Measurements from ENCODE around the gene B4GALT1.

Gene B4GALT1, protein sequence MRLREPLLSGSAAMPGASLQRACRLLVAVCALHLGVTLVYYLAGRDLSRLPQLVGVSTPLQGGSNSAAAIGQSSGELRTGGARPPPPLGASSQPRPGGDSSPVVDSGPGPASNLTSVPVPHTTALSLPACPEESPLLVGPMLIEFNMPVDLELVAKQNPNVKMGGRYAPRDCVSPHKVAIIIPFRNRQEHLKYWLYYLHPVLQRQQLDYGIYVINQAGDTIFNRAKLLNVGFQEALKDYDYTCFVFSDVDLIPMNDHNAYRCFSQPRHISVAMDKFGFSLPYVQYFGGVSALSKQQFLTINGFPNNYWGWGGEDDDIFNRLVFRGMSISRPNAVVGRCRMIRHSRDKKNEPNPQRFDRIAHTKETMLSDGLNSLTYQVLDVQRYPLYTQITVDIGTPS

DNA sequence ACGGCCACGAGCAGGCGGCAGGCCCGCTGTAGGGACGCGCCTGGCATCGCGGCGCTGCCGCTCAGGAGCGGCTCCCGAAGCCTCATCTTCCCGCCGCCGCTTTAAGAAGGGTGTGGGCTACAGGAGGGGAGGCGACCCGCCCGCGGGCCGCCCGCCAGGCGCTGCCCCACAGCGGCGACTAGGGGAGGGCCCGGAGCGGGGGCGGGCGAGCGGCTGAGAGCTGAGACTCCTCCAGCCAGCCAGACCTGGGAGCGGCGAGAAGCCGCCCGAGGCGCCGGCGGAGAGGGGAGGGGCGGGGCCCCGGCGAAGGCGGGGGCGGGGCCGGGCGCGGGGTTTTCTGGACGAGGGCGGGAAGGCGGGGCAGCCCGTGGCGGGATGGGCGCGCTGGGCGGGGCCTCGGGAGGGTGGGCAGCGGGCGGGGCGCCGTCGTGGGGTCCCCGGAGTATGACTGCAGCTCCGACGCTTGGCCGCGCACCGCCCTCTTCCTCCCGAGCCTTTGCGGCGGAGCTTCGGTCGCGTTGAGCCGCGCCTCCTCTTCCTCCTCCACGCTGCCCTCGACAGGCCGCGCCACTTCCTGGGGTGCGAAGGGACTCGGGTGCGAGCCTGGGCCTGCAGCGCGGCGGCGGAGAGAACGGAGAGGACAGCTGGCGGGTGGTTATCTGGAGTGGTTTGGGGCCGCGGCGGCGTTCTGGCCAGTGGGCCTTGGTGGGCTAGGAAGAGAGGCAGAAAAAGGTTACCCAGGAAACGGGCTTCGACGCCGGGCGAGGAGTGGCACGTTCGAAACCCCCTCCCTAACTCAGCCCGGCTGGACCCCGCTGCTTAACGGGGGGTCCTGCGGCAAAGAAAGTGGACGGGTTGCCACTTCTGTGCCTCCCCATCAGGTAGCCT, at the start of gene B4GALT1:
Gene B4GALT1, minus strand, starts transcription at position 253 of the 888 bp plus-strand sequence. Its CDS starts 167 bp downstream, at position 86.
- peak; percentile 82 to 91 for DNase-seq

DNA sequence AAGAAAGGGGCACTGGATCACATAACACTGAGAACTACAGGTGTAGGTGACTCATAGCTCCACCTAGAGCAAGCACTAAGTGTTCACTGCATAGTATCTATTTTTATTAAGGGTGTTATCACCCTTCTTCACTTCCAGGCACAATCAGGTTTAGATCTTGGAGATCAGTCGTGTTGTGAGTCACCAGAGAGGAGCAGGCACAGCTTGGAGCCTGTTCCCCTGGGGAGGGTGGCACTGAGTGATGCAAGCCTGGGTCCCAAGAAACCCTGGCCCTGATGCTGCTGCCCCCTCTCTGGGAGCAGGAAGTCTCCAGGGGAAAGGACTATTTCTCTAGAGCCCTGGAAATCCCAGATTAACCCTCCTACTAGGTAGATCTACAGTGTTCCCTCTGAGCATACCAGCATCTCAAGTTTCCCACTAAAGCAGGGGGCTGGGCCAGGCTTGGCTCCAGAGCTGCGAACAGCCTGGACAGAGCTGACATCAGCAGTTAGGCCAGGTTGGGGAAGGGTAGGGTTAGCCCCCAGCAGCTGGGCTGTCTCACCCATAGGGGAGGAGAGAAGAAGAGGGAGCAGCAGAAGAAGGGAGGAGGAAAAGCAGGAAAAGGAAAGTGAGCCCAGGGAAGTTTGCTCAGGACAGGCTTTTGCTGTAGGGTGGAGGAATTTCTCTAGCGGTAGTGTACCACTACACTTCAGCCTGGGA, 44.7 kb upstream of the B4GALT1 start:
- no peak for DNase-seq

DNA sequence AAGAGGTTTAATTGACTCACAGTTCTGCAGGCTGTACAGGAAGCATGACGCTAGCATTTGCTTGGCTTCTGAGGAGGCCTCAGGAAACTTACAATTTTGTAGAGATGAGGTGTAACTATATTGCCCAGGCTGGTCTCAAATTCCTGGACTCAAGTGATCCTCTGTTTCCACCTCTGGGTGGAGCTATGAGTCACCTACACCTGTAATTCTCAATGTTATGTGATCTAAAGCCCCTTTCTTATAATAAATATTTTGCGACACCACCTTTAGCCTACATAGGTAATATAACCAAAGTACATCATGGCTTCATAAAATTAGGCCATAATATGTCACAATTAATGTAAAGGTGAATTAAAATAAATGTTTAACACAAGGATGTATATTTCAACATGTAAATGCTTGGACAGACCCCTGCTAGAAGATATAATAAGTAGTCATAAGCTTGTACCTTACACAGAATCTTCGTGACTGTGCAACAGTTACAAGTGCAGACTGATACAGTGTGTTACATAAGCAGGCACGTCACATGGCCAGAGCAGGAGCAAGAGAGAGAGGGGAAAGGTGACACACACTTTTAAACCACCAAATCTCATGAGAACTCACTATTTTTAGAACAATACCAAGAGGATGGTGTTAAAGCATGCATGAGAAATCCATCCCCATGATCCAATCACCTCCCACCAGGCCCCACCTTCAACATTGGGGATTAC, 43.0 kb upstream of the B4GALT1 start:
- DNase-seq, result no peak

DNA sequence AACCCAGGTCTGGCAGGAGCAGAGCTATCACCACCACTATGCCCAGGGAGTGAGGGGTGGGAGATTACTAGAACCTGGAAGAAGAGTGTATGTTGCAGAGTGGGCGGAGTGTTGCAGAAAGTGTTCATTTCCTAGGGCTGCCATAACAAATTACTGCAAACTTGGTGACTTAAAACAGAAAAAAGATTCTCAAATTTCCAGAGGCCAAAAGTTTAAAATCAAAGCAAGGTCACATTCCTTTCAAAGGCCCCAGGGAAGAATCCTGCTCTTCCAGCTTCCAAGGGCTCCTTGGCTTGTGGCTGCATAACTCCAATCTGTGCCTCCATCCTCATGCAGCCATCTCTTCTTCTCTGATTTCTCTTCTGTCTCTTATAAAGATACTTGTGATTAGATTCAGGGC, 42.3 kb upstream of the B4GALT1 start:
- no peak for DNase-seq

DNA sequence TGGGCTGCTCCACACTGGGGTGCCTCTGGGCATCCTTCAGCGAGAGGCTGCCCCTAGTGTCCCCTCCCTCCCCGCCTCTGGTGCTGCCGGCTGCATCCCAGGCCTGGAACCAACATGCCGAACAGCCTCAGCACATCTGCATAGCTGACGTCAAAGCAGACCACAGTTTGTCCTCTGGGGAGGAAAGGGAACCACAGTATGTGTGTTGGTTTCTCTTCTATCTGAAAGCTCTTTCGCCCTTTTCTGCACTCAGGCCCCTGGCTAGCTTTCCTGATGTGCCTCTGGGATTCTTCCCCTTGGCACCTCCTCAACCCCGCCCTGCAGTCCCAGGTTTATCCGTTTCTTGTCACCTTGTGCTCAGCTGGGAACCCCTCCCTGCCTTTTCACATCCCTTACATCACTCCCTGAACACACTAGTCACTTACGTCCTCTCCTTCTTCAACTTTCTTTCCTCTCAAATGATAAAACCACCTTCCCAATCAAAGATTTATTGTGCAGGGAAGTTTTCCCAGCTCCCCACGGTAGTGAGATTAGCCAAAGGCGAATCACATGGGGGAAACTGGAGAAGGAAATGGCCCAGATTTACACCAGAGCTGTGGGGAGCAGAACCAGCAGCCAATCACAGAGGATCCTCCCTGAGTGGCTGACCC, 35.5 kb upstream of the B4GALT1 start:
- DNase-seq, result no peak

DNA sequence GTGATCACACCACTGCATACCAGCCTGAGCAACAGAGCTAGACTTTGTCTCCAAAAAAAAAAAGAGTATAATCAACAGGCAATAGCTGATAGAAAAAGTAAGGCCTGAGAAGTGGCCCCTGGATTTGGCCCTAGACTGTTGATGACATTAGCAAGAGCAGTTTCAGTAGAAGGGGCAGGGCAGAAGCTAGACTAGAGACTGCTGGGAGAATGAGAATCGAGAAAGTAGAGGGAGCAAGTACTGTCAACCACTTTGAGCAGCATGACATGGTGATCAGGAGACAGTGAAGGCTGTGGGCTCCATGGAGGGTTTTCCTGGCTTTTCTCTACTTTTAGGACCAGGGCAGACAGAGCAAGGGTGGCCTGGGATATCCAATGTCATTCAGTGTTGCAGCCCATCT, 34.9 kb upstream of the B4GALT1 start:
- DNase-seq, result no peak

DNA sequence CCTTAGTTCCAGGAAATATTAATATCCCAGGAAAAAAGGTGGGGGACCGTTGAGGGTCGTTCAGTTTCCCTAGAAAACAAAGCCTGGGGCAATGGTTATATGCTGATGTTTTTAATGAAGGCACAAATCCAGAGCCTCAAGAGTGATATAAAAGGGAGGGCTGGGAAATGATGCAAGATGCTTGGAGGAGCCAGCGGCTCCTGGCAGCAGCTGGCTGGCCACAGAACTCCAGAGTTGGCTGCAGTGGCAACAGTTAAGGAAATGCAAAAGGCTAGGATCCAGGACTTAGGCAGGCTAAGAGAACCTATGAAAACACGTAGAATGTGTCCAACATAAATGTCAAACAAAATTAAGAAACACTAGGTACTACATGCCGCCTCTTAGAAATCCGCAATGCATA, 31.0 kb upstream of the B4GALT1 start:
- DNase-seq, result no peak

DNA sequence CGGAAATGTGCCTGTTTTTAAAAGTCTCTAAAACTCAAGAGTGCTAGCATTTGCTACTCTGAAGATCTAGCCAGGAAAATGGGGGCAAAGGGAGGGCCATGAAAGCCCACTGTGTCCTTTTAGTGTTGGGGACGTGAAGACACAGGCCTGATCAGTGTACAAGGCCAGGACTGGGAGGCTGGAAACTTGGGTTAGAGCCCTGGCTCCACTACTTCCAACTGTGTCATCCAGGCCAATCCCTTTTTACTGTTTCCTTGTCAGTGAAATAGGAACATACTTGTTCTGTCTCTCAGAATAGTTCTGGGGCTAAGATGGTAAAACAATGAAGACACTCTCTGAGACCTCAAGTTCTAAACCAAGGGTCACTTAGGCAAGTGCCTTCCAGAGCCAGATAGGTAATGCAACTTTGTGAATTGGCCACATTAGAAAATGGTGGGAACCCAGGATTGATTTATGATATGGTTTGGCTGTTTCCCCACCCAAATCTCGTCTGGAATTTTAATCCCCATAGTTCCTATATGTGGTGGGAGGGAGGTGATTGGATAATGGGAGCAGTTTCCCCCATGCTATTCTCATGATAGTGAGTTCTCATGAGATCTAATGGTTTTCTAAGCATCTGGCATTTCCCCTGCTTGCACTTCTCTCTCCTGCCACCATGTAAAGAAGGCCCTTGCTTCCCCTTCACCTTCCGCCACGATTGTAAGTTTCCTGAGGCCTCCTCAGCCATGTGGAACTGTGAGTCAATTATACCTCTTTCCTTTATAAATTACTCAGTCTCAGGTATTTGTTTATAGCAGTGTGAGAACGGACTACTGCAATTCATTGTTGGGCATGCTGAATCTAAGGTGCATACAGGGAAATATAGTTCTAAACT, 30.4 kb upstream of the B4GALT1 start:
- no peak for DNase-seq

DNA sequence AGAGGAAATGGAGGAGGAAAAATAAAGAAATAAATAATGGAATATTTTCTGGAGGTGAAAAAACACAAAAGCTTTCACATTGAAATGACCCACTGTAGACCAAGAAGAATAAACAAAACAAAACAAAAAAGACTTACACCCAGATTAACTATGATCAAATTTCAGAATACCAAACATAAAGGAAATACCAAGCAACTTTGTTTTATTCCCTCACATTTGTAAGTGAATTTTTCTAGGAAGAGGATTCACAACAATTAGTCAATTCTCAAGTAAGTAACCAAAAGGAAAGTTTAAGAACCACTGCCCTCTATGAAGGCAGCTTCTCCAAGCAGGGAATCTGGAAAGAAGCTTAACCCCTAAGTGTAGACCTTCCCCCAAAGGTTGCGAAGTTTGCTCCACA, 29.6 kb upstream of the B4GALT1 start:
- no peak for DNase-seq

DNA sequence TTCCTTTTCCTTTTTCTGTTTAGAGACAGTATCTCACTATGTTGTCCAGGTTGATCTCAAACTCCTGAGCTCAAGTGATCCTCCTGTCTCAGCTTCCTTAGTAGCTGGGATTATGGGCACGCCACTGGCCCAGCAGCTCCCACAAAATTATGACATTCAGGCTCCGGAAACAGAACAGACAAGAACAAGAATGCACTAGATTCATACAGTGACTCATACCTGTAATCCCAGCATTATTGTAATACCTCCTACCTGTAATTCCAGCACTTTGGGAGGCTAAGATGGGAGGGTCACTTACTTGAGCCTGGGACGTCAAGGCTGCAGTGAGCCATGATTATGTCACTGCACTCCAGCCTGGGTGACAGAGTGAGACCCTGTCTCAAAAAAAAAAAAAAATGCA, 26.7 kb upstream of the B4GALT1 start:
- no peak for DNase-seq

DNA sequence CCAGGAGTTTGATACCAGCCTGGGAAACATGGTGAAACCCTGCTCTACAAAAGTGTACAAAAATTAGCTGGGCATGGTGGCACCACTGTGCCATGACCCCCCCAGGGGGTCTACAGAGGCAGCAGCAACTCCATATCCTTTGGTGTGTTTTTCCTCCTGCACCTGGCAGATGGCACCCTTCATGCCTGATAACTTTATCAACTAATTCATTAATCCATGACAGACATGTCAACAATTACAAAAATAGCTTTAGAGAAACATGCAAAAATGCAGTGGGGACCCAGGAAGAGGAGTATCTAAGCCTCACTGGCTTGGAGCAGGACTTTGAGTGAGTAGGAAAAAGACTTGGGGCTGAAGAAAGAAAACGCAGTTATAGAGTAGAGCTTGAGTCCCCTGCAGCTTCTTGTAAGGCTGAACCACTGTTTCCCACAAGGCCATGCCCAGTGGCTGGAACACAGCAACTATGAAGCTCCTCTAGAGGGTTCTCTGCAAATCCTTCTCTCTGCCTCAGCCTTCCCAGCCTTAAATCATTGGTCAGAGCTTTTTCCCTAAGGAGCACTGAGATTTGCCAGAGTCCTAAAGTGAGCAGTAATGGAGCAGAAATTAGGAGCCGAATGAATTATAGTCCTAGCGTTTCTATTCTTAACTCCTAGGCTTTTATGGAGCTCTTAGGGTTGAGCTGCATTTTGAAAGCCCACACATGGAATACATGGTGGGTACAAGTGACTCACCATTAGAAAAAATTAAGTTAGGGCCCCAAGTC, 25.5 kb upstream of the B4GALT1 start:
- DNase-seq, result no peak

DNA sequence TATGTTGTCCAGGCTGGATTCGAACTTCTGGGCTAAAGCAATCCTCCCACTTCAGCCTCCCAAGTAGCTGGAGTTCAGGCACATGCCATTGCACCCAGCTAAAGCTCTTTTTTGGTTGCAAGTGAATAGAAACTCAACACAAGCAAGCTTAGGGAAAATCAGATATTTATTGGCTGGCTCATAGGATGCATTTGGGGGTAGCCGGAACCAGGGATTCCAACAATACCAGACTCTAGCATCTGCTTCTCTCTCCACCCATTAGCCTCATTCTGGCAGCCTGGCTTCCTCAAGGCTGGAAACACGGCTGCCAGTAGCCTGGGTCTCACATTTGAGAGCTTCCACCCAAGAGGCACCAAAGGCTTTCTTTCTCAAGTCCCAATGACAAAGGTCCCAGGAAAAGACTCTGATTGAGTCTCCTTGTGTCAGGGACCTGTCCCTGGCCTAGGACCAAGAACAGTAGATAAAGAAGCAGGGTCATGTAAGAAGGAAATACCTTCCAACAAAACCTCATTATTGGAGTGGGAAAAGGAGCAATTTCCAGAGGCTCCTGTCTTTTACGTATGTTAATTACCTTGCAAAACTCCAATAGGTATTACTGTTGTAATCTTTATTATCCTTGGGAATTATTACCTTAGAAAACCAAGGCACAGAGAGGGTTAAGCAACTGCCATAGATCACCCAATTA, 23.0 kb upstream of the B4GALT1 start:
- DNase-seq, result no peak

DNA sequence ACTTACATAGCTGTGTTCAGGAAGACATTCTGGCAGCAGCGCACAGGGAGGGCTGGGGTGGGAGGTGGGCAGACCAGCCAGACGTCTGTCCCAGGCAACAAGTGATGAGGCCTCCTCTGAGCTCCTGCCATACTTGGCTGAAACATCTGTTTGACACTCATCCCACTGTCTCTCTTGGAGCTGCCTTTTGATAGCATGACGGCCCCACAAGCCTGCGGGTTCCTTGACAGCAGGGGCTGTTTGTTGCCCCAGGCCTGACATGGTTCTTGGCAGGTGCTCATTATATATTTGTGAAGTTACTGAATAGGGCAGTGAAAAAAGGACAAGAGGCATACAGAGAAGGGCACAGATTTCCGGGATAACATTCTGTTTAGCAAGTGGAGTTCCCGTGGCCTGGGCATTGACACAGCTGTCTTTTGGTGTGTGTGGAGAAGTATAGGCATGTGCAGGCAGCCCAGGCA, 22.2 kb upstream of the B4GALT1 start:
- no peak for DNase-seq

DNA sequence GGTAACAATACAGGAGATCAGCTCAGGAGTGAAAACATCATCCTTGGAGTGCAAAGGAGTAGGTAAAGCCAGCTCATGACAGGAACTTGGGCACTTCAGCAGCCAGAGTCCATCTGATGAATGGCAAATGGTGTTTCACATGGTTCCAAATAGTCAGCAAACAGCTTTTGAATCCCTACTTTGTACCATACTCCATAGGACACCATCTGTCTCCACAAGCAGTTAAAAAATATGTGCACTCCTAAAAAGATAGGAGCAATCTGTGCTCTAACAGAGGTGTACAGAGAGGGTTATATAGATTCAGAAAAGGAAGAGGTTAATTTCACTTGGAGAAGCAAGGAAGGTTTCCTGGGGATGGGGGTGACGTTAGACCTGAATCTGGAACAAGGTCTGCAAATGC, 21.6 kb upstream of the B4GALT1 start:
- no peak for DNase-seq

DNA sequence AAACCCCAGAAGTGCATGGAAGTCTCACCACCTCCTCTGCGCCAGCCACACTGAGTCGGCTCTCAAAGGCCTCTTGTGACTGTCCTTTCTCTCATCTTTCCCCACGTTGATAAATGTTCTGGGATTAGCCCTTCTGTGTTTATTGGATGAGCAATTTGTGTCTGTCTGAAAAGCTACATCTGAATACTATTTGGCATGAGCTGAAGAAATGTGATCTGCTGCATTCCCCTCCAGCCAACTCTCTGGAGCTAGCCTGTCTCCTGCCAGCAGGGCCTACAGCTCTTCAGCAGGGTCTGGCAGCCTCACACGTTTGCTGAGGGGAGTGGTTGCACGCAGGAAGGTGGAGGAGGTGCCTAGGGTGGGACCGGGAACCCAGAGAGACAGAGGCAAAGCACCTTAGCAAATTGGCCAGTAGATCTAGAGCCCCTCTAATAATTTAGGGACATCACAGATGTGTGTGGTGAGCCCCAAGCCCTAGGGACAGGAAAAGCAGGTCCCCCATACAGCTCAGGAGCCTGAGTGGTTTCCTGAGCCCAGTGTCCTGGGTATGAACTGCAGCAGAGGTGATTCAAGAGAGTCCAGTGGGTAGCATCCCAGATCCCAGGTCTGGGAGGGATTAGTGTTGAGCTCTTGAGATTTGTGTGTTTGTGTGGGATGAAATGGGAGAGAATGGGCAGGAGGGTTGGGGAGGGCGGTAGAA, 20.5 kb upstream of the B4GALT1 start:
- DNase-seq, result no peak

DNA sequence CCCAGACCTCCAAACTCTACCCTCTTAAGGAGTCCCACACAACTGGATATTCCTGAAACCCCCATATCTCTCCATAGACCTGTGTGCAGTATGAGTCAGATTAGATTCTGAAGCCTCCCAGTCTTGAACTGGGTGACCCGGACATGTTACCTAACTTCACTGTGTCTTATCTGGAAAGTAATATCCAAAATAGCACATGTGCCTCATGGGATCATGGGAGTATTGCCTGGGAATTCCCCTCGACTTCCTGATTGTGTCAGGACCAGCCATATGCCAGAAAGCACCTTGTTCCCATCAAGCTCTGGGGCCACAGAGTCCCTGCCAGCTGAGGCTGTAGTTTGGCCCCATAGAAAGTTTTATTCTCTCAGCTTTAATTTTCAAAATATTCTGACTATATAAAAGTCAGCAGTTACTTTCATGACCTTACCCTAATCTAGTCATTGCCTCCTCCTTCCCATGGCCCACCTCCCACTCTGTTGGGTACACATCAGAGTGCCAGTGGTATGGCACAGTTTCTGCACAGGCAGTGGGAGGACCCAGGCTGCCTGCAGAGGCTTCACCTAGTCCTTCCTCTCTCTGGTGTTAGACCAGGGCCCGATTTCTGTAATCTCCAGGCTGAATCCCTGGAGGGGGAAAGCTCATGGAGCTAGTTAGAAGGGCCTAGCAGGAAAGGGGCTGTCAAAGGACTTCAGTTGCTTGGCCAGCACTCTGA, 19.5 kb upstream of the B4GALT1 start:
- no peak for DNase-seq

DNA sequence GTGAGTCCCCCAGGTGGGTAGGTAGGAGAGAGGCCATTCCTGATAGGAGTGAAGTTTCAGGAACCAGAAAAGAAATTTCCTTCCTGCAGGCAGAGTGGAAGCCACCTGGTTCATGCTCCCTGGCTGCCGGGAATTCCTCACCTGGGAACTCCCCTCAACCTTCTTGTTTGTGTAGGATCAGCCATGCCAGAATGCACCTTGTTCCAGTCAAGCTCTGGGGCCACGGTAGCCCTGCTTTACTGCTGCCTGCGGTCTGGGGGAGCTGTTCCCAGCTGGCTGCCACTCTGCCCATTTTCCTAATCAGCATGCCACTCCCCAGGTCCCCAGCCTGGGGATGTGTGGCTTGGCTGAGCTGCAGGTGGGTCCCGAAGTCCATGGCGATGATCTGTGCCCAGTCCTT, 18.7 kb upstream of the B4GALT1 start:
- DNase-seq, result no peak

DNA sequence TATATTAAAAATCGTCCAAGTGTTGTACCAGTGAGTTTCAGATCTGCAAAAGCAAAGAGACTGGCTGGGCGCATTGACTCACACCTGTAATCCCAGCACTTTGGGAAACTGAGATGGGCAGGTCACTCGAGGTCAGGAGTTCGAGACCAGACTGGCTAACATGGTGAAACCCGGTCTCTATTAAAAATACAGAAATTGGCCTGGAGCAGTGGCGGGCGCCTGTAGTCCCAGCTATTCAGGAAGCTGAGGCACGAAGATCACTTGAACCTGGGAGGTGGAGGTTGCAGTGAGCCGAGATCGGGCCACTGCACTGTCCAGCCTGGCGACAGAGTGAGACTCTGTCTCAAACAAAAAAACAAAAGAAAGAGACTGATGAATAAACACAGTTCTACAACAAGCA, 18.3 kb upstream of the B4GALT1 start:
- no peak for DNase-seq

Data from NCI-H1930 (cell line).